GM12878 (cell line): ENCODE results near the gene SPATS1. TPM values are rescaled to one million over a fixed set of nuclear protein-coding genes. Genes with fewer than 3 reads are reported as not detected.

Experiments
- CBX5 ChIP-seq: sonication (generic); IDR thresholded peaks from 2 replicates; pipeline ENCODE4 v1.6.1; 2016; ENCODE audit warnings: low read depth, moderate library complexity, mild to moderate bottlenecking, inconsistent platforms
- CHD1 ChIP-seq: IDR thresholded peaks from 2 replicates; pipeline ENCODE4 v1.6.1; 2012; ENCODE audit warnings: low read depth, low read length, improper control_type of control experiment
- CREM ChIP-seq: IDR thresholded peaks from 2 replicates; pipeline ENCODE4 v1.6.1; 2014; ENCODE audit warnings: antibody characterized with exemption, low read depth
- EP300 ChIP-seq, 2 experiments: fragments of 150-350 bp in 1 of 2; IDR thresholded peaks; 2 replicates each; pipeline ENCODE4 v1.6.1; 2011 to 2012; ENCODE audit warnings: low read depth in 2 of 2, low read length in 2 of 2, borderline replicate concordance in 1 of 2, improper control_type of control experiment in 1 of 2, inconsistent platforms in 1 of 2; ENCODE audit not compliant: control insufficient read depth in 1 of 2
- FOXM1 ChIP-seq: IDR thresholded peaks from 2 replicates; pipeline ENCODE4 v1.6.1; 2012; ENCODE audit warnings: low read depth, mild to moderate bottlenecking, inconsistent platforms, low read length, moderate library complexity
- IKZF2 ChIP-seq, 2 experiments: fragments of 450-650 bp; IDR thresholded peaks; 2 replicates each; pipeline ENCODE4 v1.6.1; 2017; ENCODE audit warnings: mild to moderate bottlenecking in 2 of 2, moderate library complexity in 2 of 2
- KDM1A ChIP-seq: fragments of 200-600 bp; sonication (generic); IDR thresholded peaks from 2 replicates; pipeline ENCODE4 v1.6.1; 2016; ENCODE audit warnings: borderline replicate concordance
- MEF2B ChIP-seq: fragments of 450-650 bp; IDR thresholded peaks from 2 replicates; pipeline ENCODE4 v1.6.1; 2018; ENCODE audit warnings: mild to moderate bottlenecking, moderate library complexity; ENCODE audit not compliant: partially characterized antibody, poor library complexity, severe bottlenecking
- MXI1 ChIP-seq: fragments of 150-350 bp; IDR thresholded peaks from 2 replicates; pipeline ENCODE4 v1.6.1; 2011; ENCODE audit warnings: low read depth, mild to moderate bottlenecking, inconsistent platforms, low read length, improper control_type of control experiment
- NBN ChIP-seq: fragments of 450-650 bp; IDR thresholded peaks from 2 replicates; pipeline ENCODE4 v1.6.1; 2016
- SIN3A ChIP-seq: IDR thresholded peaks from 2 replicates; pipeline ENCODE4 v1.6.1; 2012; ENCODE audit warnings: low read depth, low read length, improper control_type of control experiment
- SMARCA5 ChIP-seq: fragments of 450-650 bp; IDR thresholded peaks from 2 replicates; pipeline ENCODE4 v1.6.1; 2017; ENCODE audit warnings: mild to moderate bottlenecking
- ZNF24 ChIP-seq: fragments of 450-650 bp; IDR thresholded peaks from 2 replicates; pipeline ENCODE4 v1.6.1; 2017; ENCODE audit warnings: antibody characterized with exemption, mild to moderate bottlenecking
- ZZZ3 ChIP-seq: IDR thresholded peaks from 2 replicates; pipeline ENCODE4 v1.6.1; 2011; ENCODE audit warnings: low read depth; ENCODE audit not compliant: control insufficient read depth, insufficient read length
- polyA plus RNA-seq, 11 experiments: library from polyadenylated mRNA; depleted of rRNA in 4 of 11; unstranded in 6 of 11; stranded (reverse) in 5 of 11; fragments of >200 nt; fragmentation: Nextera tagmentation in 4 of 11; fragmentation: Illumina TruSeq in 1 of 11; extraction: Ambion mirVana in 4 of 11; extraction: Trizol in 1 of 11; gene quantifications; 1 replicate in 1 of 11; 2 replicates in 10 of 11; pipeline versions ENCODE4 v1.2.1 to v1.2.3, GENCODE V29; 2011 to 2016; ENCODE audit warnings: inconsistent platforms in 2 of 11, missing spikeins in 2 of 11, low read depth in 1 of 11
- total RNA-seq, 4 experiments: library from RNA; depleted of rRNA in 3 of 4; stranded (reverse); fragments of >200 nt in 3 of 4; fragmentation: Illumina TruSeq in 1 of 4; extraction: Trizol in 1 of 4; gene quantifications; 2 replicates each; pipeline versions ENCODE4 v1.2.1 to v1.2.3, GENCODE V29; 2013 to 2021
- TF ChIP-seq, protein P1 (sequence below): IDR thresholded peaks from 2 replicates; pipeline ENCODE4 v1.6.1; 2012; ENCODE audit warnings: mild to moderate bottlenecking, low read depth, low read length
- TF ChIP-seq, protein P2 (sequence below): fragments of 450-650 bp; IDR thresholded peaks from 2 replicates; pipeline ENCODE4 v1.6.1; 2016; ENCODE audit warnings: mild to moderate bottlenecking
- TF ChIP-seq, protein P3 (sequence below): fragments of 450-650 bp; IDR thresholded peaks from 2 replicates; pipeline ENCODE4 v1.6.1; 2017; ENCODE audit warnings: borderline replicate concordance
- TF ChIP-seq, protein P4 (sequence below): IDR thresholded peaks from 2 replicates; pipeline ENCODE4 v1.6.1; 2011; ENCODE audit warnings: borderline replicate concordance, low read depth, mild to moderate bottlenecking, moderate library complexity, low read length; ENCODE audit not compliant: insufficient read depth, poor library complexity, severe bottlenecking

SPATS1 gene
- total and polyA plus RNA-seq, 10 of the 15 experiments (the other 5 are each of a cell fraction or from before 2014, with no cell fraction given) = 0.12 TPM; not detected in 9

DNA sequence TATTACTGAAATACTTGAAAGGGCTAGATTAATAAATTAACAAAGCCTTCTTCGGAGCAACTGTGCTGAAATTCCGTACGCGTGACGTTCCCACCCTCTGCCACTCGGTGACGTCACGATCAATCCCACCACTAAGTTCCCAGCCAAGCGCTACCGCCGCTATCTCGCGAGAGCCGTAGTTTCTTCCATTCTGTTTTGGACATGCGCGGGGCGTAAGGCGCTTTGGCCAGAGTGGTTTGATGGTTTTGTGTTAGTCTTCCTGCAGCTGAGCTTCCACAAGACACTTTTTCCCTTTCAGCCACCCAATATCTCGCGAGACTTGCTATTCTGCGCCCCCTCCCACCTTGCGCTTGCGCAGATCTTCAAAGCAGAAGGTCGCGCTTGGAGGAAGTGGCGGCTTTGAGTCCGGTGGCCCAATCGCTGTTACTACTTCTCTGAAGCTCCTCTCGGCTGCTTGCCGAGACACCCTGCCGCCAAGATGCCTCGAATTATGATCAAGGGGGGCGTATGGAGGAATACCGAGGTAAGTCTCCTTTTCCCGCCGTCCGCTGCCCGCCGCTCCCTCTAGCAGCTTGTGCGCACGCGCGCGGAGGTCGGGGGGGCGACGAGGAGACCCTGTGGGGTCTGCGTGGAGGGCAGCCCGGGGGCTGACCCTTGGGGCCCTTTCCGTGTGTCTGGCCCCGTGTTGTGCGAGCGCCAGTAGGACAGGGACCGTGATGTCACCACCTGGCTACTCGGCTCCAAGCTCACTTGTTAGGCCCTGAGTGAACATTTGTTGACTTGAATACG lies 45.1 kb downstream of the SPATS1 start, which contains the start of gene CDC5L (continued):
- TF ChIP-seq, protein P1, sequence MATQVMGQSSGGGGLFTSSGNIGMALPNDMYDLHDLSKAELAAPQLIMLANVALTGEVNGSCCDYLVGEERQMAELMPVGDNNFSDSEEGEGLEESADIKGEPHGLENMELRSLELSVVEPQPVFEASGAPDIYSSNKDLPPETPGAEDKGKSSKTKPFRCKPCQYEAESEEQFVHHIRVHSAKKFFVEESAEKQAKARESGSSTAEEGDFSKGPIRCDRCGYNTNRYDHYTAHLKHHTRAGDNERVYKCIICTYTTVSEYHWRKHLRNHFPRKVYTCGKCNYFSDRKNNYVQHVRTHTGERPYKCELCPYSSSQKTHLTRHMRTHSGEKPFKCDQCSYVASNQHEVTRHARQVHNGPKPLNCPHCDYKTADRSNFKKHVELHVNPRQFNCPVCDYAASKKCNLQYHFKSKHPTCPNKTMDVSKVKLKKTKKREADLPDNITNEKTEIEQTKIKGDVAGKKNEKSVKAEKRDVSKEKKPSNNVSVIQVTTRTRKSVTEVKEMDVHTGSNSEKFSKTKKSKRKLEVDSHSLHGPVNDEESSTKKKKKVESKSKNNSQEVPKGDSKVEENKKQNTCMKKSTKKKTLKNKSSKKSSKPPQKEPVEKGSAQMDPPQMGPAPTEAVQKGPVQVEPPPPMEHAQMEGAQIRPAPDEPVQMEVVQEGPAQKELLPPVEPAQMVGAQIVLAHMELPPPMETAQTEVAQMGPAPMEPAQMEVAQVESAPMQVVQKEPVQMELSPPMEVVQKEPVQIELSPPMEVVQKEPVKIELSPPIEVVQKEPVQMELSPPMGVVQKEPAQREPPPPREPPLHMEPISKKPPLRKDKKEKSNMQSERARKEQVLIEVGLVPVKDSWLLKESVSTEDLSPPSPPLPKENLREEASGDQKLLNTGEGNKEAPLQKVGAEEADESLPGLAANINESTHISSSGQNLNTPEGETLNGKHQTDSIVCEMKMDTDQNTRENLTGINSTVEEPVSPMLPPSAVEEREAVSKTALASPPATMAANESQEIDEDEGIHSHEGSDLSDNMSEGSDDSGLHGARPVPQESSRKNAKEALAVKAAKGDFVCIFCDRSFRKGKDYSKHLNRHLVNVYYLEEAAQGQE = no peak
- TF ChIP-seq ZZZ3 (no peak), MEF2B (peak; percentile 24), SIN3A (peak; percentile 29; the same call in 1 of the 2 replicates), EP300 (IDR thresholded peaks at IDR 0.05; ENCODE audit: borderline replicate concordance in 1 of 2, control insufficient read depth in 1 of 2, low read depth in 2 of 2, low read length in 2 of 2) (no peak), CREM (peak; percentile 97), KDM1A (no peak), CBX5 (0 out of 2 replicates have a peak, but pooled peaks have one; percentile 21), ZNF24 (no peak), CHD1 (no peak), SMARCA5 (no peak), MXI1 (no peak; the same call in none of the 2 replicates), FOXM1 (no peak), IKZF2 (IDR thresholded peaks at IDR 0.05) (no peak; a peak in 1 of 4 replicates), NBN (peak; percentile 100)
- TF ChIP-seq, protein P2, sequence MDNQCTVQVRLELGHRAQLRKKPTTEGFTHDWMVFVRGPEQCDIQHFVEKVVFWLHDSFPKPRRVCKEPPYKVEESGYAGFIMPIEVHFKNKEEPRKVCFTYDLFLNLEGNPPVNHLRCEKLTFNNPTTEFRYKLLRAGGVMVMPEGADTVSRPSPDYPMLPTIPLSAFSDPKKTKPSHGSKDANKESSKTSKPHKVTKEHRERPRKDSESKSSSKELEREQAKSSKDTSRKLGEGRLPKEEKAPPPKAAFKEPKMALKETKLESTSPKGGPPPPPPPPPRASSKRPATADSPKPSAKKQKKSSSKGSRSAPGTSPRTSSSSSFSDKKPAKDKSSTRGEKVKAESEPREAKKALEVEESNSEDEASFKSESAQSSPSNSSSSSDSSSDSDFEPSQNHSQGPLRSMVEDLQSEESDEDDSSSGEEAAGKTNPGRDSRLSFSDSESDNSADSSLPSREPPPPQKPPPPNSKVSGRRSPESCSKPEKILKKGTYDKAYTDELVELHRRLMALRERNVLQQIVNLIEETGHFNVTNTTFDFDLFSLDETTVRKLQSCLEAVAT = peak; percentile 84
- TF ChIP-seq, protein P3, sequence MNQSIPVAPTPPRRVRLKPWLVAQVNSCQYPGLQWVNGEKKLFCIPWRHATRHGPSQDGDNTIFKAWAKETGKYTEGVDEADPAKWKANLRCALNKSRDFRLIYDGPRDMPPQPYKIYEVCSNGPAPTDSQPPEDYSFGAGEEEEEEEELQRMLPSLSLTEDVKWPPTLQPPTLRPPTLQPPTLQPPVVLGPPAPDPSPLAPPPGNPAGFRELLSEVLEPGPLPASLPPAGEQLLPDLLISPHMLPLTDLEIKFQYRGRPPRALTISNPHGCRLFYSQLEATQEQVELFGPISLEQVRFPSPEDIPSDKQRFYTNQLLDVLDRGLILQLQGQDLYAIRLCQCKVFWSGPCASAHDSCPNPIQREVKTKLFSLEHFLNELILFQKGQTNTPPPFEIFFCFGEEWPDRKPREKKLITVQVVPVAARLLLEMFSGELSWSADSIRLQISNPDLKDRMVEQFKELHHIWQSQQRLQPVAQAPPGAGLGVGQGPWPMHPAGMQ = peak; percentile 95
- TF ChIP-seq, protein P4, sequence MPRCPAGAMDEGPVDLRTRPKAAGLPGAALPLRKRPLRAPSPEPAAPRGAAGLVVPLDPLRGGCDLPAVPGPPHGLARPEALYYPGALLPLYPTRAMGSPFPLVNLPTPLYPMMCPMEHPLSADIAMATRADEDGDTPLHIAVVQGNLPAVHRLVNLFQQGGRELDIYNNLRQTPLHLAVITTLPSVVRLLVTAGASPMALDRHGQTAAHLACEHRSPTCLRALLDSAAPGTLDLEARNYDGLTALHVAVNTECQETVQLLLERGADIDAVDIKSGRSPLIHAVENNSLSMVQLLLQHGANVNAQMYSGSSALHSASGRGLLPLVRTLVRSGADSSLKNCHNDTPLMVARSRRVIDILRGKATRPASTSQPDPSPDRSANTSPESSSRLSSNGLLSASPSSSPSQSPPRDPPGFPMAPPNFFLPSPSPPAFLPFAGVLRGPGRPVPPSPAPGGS = no peak
